ENCODE data around the gene CCDC74B.
"Not testable (repeated sequence)": the region's sequence is repeated elsewhere in the genome, so short reads cannot be mapped to it uniquely, and the experiment has no call there.

The CCDC74B gene

DNA sequence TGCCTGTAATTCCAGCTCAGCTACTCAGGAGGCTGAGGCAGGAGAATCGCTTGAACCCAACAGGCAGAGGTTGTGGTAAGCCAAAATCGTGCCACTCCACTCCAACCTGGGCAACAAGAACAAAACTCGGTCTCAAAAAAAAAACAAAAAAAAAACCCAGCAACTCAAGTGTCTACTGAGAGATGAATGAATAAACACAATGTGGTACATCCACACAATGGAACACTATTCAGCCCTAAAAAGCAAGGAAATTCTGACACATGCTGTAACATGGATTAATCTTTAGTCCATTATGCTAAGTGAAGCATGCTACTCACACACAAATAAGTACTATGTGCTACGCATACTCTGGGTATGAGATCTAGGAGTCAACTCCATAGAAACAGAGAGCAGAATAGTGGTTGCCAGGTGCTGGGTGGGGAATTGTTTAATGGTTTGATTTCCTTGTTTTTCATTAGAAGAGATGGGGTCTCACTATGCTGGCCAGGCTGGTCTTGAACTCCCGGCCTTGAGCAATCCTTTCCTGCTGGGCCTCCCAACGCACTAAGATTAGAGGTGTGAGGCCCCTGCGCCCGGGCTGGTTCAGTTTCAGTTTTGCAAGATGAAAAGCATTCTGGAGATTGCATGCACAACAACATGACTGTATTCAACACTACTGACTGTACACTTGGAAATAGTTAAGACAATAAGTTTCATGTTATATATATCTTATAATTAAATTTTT, 20.5 kb upstream of the CCDC74B start:
- no peak for DNase-seq

DNA sequence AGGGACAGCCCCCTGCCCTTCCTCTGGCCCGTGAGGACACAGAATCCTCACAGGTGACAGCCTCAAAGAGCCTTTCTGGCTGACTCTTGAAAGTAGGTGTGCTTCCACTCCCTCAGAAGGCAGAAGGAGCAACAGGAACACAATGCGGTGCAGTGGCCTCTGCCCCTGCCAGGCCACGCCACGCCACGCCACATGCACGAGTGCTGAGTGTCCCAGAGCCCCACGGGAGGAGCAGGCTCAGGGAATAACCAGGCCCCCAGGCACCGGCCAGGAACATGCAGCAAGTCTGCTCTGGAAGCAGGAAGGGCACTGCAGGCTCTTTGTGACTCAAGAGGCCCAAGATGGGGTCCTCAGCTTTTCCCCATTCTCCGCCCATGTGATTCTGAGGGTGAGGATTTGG, 18.1 kb upstream of the CCDC74B start:
- no peak for DNase-seq

DNA sequence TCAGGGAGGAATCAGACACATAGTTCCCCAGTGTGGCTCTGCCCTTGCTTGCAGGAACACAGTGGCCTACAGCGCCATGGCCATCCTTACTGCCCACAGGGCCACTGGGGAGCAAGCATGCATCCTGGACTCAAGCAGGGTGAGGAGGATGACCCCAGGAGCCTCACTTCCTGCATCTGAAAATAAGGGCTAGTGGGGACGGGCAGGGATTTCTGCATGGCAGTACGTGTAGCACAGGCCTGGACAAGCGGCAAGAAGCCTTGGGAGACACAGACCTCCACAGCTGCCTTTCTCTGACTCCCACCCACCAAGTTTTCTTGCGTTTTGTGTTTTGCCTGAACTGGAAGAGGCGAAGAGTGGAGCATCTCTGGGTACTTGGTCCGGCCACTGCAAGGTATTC, 17.6 kb upstream of the CCDC74B start:
- DNase-seq: not testable (repeated sequence)

DNA sequence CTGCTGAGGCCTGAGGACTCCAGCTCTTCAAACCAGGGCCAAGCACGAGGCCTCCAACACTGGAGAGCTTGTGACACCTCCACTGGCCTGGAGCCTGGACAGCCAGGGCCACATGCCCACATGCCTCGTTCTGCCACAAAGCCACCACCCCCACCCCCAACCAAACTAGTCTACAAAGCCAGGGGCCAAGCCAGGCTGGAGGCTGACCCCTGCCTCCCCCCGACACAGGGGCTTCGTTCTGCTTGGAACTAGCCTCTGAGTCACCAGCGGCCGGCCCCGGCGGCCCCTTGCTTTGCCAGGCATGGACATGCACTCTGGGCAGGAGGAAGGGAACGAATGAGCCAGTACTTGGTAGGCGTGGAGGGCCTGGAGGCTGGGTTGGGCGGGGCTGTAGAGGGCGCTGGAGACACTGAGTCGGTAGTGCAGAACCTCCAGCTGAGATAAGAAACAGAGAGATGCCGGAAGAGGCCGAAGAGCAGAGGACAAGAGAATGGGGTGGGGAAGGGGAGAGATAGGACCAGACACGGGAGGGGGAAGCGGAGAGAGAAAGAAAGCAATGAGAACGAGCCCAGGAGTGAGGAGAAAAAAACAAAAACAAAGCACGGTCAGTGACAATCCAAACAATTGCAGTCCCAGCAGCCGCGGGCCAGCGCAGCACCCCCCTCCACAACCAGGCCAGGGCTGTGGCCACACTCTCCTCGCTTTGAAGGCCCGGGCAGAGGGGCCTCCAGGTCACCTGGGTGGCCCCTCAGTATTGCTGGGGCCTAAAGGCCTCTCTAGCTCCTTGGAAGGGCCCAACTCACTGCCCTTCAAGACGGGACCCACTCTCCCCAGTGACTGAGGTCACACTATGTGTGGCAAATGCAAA, 16.2 kb upstream of the CCDC74B start:
- DNase-seq: not testable (repeated sequence)

DNA sequence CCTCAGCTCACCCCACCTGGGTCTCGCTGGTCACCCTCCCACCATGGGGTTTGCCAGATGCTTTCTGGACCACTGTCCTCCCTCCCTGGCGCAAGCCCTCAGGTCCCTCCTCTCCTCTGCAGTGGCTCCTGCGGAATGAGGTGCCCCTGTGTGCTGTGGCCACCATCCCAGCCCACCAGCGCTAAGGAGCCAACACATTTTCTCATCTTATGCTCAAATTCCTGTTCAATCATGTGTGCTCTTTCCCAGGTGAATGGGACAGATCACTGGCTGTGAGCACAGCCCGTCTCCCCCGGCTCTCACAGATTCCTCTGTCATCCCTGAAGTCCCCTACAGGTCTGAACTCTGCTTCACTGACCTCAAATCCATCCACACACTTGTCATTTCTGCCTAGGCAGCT, 15.2 kb upstream of the CCDC74B start:
- no peak for DNase-seq

DNA sequence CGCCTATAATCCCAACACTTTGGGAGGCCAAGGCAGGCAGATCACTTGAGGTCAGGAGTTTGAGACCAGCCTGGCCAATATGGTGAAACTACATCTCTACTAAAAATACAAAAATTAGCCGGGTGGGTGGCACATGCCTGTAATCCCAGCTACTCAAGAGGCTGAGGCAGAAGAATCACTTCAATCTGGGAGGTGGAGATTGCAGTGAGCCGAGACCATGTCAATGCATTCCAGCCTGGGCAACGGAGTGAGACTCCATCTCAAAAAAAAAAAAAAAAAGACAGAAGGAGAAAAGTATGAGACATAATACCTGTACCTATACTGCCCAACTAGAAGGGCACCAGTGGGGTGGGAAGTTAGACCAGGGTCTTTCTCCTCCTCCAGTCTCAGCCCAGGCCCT, 14.5 kb upstream of the CCDC74B start:
- not testable (repeated sequence) for DNase-seq

DNA sequence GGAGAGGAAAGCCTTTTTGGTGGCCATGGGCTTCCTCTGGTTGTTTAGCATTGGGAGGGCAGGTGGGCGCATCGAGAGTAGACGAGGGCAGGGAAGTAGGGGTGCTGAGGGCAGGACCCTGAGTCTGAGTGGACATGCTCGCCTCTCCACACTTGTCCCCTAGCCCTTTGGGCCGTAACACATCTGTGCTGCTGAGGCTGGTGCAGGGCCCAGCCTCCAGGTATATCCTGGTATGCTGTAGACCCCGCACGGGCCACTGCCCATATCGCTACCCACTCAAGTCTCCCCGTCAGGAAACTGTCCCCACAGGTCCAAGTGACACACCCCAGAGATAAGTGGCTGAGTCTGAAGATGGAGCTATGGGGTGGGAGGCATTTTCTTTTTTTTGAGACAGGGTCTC, 13.7 kb upstream of the CCDC74B start:
- no peak for DNase-seq

DNA sequence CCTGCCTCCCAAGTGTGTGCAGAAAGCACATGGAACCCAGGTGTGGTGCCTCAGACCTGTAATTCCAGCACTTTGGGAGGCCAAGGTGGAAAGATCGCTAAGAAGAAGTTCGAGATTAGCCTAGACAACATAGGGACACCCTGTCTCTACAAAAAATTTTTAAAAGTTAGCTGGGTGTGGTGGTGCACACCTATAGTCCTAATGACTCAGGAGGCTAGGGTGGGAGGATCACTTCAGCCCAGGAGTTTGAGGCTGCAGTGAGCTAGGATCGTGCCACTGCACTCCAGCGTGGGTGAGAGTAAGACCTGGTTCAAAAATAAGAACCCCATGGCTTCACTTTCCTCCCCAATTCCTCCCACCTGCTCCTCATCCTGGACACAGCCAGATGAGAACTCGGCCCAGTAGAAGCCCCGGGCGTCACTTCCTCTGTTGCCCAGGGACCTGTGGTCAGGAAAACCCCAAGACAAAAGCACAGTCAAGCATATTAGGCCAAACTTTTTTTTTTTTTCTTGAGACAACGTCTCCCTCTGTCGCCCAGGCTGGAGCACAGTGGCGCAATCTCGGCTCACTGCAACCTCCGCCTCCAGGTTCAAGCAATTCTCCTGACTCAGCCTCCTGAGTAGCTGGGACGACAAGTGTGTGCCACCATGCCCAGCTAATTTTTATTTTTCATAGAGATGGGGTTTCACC, 13.1 kb upstream of the CCDC74B start:
- DNase-seq: not testable (repeated sequence)

DNA sequence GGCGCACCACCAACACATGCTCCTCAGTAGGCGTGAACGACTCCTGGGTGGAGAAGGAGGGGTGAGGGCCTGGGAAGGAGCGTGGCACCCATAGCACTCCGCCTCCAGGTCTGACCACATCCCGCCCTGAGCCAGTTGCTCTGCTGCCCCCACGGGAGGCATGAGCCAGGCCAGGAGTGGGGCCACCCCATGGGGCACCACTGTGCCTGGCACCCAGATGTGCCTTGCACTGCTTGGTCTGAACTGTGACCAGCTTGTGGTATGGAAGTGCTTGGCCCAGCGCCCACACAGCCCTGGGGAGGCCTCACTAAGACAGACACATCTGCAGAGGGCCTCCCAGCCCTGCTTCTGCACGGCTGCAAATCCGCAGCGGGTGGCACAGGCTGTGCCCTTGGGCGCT, 12.4 kb upstream of the CCDC74B start:
- not testable (repeated sequence) for DNase-seq

DNA sequence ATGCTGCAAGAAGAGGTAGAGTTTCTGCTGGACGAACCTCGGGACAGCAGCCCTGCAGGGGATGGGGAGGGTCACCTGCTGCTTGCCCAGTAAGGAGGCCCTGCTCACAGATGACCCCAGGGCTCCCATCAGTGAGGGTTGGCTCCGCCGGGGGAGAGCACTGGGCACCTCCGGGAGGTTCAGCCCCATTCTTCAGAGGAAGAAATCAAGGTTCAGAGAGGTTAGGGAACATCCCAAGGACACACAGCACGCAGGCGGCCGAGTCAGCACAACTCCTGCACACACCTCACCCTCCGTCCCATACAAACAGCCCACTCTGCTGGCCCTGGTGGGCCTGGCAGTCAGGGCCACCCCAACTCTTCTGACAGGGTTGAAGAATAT, 11.7 kb upstream of the CCDC74B start:
- DNase-seq: no peak

DNA sequence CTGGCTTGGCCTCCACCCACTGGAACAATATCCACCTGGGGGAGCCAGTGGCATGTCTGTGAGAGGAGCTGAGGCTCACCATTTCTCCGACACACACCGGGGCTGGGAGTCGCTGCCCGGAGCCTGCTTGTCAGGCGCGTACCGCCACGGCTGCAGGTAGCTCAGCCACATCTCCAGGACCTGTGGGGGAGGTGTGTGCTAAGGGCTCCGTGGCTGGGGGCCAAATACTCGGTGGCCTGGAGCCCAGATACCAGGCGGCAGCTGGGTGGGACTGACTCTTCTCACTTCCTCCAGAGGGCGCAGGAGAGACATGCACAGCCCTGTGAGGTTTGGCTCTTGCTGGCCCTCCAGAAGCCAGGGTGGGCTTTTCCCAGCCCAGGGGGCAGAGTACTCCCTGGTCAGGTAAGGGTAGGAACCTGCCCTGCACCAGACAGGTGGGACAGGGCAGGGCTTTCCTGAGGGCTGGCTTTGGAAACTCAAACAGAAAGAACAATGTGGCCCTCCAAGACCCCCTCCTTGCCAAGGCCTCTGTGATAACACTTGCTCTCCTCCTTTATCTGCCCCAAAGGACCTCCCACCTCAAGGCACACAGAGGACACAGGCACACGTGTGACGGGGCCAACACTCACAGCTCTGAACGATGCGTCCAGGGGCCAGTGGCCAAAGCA, 11.2 kb upstream of the CCDC74B start:
- peak; percentile 19 for DNase-seq

DNA sequence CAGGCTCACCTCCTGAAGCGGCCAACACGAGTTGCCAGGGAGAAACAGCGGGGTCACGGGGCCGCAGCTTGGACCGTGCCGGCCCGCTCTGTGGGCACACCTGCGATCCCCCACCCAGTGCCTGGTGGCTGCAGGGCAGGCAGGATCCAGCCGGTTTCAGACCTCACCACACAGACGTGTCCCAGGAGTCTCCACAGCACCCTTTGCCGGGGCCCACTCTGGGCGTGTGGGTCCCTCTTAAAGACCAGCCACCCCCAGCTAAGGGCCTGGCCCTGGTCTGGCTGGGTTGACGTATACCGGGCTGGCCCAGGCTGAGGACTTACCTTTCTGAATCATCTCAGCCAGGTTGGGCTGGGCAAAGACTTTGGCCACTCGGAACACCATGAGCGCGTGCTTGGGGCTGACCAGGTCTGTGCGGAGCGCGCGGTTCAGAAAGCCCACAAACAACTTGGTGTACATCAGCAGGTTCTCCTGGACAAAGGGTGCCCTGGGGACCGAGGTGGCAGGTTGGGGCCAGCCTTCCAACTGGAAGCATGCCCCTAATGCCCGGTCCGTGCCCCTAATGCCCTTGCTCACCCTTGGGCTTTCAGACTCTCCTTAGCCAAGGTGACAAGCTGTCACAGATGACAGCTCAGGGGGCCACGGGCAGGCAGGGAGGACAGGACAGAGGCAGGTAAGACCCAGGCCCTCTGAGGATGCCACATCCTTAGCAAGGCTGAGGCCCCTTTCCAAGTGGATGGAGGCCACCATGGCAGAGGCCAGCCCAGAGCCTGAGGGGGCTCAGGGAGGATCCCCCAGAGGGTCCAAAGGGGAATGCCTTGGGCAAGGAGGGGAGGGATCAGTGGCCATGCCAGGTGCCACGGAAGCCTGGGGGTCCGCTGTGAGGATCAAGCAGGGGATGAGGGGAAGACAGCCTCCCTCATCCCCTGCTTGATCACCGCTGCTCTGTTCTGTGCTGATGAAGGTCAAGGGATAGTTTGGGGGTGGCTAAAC, 10.2 kb upstream of the CCDC74B start:
- DNase-seq: no peak

DNA sequence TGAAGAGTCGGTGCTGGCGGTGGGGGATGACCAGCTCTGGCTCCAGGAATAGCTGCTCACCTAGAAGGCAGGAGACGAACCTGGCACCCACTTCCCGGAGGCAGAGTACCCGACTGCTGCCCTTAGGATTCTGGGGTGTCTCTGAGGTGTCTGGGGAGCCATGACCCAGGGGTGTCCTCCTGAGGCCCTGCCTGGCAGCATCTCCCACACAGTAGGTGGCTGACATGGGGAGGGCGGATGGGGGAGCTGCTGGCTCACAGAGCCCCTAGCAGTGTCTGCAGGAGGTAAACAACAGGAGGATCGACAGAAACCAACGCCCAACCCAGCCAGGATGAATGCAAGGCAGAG, 9.5 kb upstream of the CCDC74B start:
- DNase-seq: not testable (repeated sequence)

DNA sequence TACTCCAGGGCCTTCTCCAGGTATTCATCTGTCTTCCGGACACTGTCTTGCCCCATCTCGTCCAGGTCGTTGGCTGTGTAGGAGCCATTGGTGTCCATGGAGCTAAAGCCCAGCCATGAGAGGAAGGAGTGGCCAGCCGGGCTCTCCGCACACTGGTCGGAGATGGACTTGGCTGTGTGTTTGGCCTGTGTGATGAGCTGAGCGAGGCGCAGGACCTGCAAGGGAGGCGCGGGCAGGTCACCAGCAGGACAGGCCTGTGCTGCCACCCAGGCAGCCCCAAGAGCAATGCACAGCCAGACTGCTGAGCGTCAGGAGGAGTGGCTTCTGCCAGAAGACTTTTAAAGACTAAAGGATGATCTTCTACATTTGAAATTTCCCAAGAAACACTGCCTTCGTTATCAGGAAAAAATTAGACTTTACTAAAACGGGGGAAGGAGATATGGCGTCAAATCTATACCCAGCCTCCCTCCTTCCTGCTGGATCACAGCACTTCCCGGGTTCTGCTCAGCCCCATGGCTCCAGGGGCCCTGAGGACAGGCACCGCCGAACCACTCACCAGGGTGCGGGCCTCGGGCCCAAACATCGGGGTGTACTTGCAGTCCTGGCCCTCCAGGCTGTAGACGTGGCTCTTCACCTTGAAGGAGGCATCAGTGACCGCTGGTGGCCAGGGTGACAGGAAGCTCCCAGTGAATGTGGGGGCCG, 9.0 kb upstream of the CCDC74B start:
- not testable (repeated sequence) for DNase-seq

DNA sequence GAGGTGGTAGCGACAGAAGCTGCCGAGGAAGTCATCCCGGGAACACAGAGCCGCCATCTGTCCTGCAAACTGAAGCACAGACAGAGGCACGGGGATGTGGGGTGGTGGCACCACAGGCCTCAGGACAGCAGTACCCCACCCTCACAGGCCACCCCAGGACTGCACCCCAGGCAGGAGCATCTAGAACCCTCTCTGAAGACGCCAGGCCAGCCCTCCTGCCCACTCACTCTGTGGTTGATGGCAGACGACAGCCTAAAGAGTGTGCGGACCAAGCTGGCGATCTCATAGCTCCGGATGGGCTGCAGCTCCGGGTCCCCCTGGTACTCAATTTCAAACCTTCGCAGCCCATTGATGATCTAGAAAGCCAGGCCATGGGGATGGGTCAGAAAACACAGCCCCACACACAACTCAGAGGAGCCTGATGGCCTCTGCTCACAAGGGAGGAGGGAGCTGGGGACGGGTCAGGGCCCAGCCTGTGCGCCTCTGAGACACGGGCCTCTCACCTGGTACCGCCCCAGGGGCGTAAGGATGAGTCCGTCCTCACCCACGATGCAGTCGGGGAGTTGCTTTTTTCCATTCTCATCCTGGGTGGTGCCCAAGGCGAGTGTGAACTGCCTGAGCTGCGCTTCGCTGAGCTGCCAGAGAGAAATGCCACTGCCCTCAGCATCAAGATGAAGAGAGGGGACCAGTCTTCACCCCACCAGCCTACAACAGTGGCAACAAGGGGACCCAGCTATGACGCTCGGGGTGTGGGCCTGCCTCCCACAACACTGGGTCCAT, 8.1 kb upstream of the CCDC74B start:
- DNase-seq: no peak

DNA sequence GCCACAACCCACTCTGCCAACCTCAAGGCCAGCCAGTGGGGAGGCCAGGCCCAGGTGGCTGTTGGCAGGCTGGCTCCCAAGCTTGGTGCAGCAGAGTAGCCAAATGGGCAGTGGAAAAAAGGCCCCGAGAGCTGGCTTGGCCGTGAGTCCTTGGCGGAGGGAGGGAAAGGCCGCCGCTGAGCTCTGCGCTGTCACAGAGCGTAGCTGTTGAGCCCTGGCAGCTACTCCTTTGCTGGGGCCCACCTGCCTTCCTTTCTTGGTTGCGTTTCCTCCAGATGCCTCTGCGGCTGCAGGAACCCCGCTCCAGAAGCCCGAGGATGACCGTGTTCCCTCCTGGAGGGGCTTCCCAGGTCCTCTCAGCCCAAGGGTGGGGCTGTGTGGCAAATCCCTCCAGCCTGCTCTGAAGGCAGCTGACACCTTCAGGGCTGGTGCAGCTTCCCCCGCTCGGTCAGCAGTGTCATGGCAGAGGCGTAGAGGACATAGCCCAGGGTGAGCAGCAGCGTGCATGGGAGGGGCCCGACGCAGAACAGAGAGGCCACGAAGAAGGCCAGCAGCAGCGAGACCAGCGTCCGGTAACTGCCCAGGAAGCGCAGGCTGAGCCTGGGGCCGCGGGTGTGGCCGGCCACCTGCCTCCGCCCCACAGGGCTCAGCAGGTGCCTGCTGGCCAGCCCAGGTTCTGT, 7.4 kb upstream of the CCDC74B start:
- DNase-seq: not testable (repeated sequence)

DNA sequence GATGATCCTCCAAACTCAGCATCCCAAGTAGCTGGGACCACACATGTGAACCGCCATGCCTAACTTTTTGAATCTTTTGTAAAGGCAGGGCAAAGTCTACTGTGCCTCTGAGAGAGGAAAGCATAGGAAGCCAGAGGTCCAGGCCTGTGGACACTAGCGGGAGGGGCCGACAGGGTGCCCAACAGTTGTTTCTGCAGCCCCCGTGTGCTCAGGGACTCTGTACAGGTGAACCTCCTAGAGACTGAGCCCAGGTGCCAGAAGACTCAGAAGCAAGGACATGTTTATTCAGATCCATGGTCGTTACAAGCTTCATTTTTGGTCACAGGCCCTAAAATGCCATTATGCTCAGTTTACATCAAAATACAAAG, 6.2 kb upstream of the CCDC74B start:
- DNase-seq: not testable (repeated sequence)

DNA sequence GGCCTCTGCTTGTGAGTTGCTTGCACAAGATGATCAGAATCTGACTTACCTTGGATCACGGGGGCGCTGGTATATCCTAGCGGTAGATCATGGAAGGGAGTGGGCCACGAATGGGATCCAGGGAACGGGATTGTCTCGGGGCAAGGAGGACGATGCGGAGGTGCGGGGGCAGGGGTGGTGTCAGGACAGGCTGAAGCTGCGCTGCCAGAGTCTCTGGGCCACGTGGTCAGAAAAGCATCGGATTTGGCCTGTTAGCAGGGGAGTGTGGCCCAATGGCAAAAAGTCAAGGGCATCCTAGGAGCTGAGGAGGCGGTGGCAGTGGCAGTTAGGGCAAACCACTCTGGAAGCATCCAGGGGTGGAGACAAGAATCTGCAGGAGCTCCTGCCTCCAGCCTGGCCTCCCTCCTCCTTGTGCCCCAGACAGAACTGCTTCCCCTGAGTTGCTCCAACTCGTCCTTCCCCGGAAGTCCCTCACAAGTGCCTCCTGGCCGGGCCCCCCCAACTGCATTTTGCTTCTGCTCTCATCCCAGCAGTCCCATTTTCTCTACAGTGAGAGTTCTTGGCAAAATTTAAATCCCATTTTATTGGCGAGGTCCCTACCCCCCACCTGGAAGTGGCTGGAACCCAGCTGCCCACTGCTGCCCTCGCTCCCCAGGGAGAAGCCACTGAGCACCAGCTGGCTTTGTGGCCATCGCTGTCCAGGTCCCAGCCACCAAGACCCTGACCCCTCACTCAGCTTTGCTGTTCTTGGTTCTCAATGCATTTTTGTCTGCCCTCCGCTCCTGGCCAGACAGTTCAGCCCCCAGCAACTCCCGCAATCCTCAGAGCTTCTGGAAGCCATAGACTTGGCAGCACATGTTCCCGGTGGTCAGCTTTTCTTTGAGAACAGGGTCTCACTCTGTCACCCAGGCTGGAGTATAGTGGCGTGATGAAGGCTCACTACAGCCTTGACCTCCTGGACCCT, 5.6 kb upstream of the CCDC74B start:
- DNase-seq: no peak

DNA sequence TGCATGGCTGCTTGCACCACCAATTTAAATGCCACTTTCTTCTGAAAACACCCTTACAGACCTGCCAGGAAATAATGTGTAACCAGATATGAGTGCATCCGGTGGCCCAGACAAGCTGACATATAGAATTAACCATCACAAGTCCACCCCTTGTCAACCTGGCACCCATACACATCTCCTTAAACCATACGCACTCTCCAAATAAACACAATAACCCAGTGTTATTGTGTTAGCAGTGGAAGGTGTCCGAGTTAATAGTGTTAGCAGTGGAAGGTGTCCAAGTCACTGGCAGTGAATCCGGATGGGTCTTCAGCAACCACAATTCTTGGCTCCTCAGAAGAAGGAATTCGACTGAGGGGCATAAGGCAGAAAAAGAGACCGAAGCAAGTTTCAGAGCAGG, 3.6 kb upstream of the CCDC74B start:
- not testable (repeated sequence) for DNase-seq
